ENCODE data around the gene GPR183.

GPR183 gene

DNA sequence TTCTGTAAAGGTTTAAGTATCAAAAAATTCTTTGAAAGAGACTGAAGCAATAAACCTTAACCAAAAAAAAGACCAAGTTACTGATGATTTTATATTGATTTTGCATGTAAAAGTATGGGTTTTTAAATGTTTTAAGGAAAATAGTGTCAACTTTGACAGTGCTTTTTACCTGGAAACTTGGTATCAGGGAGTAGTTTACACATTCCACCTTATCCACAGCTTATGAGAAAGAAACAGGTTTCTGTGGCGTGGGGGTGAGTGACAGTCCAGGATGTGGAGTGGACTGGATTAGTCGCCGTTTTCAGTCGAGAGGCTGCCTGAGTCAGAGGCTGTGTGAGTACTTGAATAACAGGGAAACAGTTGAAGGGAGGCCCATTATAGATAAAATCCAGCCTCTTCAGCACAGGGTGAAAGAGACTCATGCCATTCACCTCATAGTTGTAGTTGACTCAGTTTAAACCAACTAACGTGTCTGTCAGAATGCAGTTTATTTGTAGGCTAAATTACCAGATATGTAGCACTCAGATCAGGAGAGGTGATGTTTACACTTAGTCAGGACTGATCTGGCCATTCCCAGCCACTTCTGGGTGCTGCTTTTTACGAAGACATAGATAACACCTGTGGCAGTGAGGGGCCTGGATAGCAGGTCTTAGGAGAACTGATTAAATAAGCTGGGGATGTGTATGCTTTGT, 595 bp upstream of the GPR183 start:
- Histone ChIP-seq H3K27ac (peak overlapping the region in 9 of 11 experiments; percentile 36 to 98 (median 91); a peak in 18 of 22 replicates), H3K4me1 (peaks cover 0 to 100% (median 72%) of the 10 kb centered on the region in 10 experiments; a peak in 18 of 20 replicates), H3K9me3 (replicated peaks in 1 of 11) (peaks cover 0 to 16% (median 11%) of the 10 kb centered on the region in 11 experiments; a peak in 15 of 22 replicates), H3K4me2 (peak overlapping the region in 6 of 11 experiments; percentile 8 to 87 (median 67); a peak in 11 of 22 replicates), H4K20me1 (peaks cover 0 to 18% (median 0%) of the 10 kb centered on the region in 11 experiments; a peak in 6 of 22 replicates), H3K4me3 (peak overlapping the region in 2 of 10 experiments; percentile 45 to 46; a peak in 1 of 20 replicates), H3K27me3 (no peaks in the 10 kb centered on the region), H3K9ac (peak overlapping the region in 6 of 11 experiments; percentile 20 to 75 (median 65); a peak in 11 of 22 replicates), H3K36me3 (peaks cover 25 to 71% (median 59%) of the 10 kb centered on the region in 11 experiments; a peak in 21 of 22 replicates)
- no peak for TF ChIP-seq Cebpa-rat (IDR thresholded peaks at IDR 0.05)

GRCh38 chr13:99305566-99305965, 1.6 kb downstream of the GPR183 start:
- TF ChIP-seq Cebpa-rat (IDR thresholded peaks at IDR 0.05): no peak
- no peaks in the 10 kb centered on the region for H3K27me3 ChIP-seq
- peak overlapping the region in 5 of 11 experiments; percentile 58 to 87 (median 70); a peak in 11 of 22 replicates for H3K4me2 ChIP-seq
- peak overlapping the region in 2 of 11 experiments; percentile 90 to 91; a peak in 1 of 22 replicates for H3K27ac ChIP-seq
- H3K4me1 ChIP-seq: peaks cover 0 to 97% (median 60%) of the 10 kb centered on the region in 10 experiments; a peak in 14 of 20 replicates
- peaks cover 0 to 38% (median 0%) of the 10 kb centered on the region in 11 experiments; a peak in 7 of 22 replicates for H4K20me1 ChIP-seq
- peak overlapping the region in 4 of 10 experiments; percentile 45 to 57 (median 46); a peak in 6 of 20 replicates for H3K4me3 ChIP-seq
- H3K9me3 ChIP-seq (replicated peaks in 1 of 11): peaks cover 0 to 16% (median 11%) of the 10 kb centered on the region in 11 experiments; a peak in 15 of 22 replicates
- peaks cover 30 to 85% (median 67%) of the 10 kb centered on the region in 11 experiments; a peak in 21 of 22 replicates for H3K36me3 ChIP-seq
- peak overlapping the region in 2 of 11 experiments; percentile 70 to 75; a peak in 2 of 22 replicates for H3K9ac ChIP-seq

GRCh38 chr13:99305158-99305557, 2.0 kb downstream of the GPR183 start:
- peak overlapping the region in 1 of 11 experiments; percentile 75; a peak in 1 of 22 replicates for H3K9ac ChIP-seq
- no peak for TF ChIP-seq Cebpa-rat (IDR thresholded peaks at IDR 0.05)
- peaks cover 0 to 42% (median 0%) of the 10 kb centered on the region in 11 experiments; a peak in 7 of 22 replicates for H4K20me1 ChIP-seq
- peak overlapping the region in 2 of 10 experiments; percentile 45 to 46; a peak in 4 of 20 replicates for H3K4me3 ChIP-seq
- H3K4me2 ChIP-seq: peak overlapping the region in 4 of 11 experiments; percentile 64 to 87 (median 78); a peak in 6 of 22 replicates
- peaks cover 0 to 94% (median 56%) of the 10 kb centered on the region in 10 experiments; a peak in 14 of 20 replicates for H3K4me1 ChIP-seq
- peaks cover 34 to 85% (median 67%) of the 10 kb centered on the region in 11 experiments; a peak in 21 of 22 replicates for H3K36me3 ChIP-seq
- H3K27me3 ChIP-seq: no peaks in the 10 kb centered on the region
- H3K27ac ChIP-seq: peak overlapping the region in 1 of 11 experiments; percentile 90; a peak in 1 of 22 replicates
- peaks cover 0 to 16% (median 11%) of the 10 kb centered on the region in 11 experiments; a peak in 15 of 22 replicates for H3K9me3 ChIP-seq (replicated peaks in 1 of 11)

DNA sequence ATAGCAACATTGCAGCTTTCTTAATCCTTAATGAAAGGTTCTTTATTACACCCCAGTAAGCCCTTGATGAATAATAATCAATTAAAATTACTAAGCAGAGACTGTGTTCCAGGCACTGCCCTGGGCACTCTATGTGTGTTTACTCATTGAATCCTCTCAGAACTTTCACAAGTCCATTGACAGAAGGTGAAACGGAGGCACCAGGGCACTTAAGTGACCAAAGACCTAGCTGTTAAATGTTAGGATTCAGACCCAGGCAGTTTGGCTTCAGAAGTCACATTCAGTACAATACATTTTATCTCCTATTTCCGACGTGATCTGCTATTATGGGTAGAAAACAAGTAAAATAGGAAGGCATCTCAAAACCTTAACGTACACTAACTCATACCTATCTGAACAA, 2.7 kb downstream of the GPR183 start:
- no peak for TF ChIP-seq Cebpa-rat (IDR thresholded peaks at IDR 0.05)
- H3K4me2 ChIP-seq: peak overlapping the region in 3 of 11 experiments; percentile 55 to 87 (median 64); a peak in 5 of 22 replicates
- H3K4me3 ChIP-seq: peak overlapping the region in 1 of 10 experiments; percentile 45; a peak in 1 of 20 replicates
- H4K20me1 ChIP-seq: peaks cover 0 to 48% (median 0%) of the 10 kb centered on the region in 11 experiments; a peak in 7 of 22 replicates
- H3K4me1 ChIP-seq: peaks cover 0 to 94% (median 52%) of the 10 kb centered on the region in 10 experiments; a peak in 14 of 20 replicates
- H3K9me3 ChIP-seq (replicated peaks in 1 of 11): peaks cover 0 to 16% (median 11%) of the 10 kb centered on the region in 11 experiments; a peak in 15 of 22 replicates
- peak overlapping the region in 2 of 11 experiments; percentile 9 to 23; a peak in 1 of 22 replicates for H3K27ac ChIP-seq
- H3K27me3 ChIP-seq: no peaks in the 10 kb centered on the region
- peaks cover 38 to 85% (median 63%) of the 10 kb centered on the region in 11 experiments; a peak in 21 of 22 replicates for H3K36me3 ChIP-seq
- no peak overlapping the region; a peak in 1 of 22 replicates for H3K9ac ChIP-seq

- Histone ChIP-seq H3K9ac (no peak overlapping the region; a peak in 1 of 22 replicates), H3K4me1 (peaks cover 0 to 94% (median 48%) of the 10 kb centered on the region in 10 experiments; a peak in 13 of 20 replicates), H3K27me3 (no peaks in the 10 kb centered on the region), H3K9me3 (replicated peaks in 1 of 11) (peaks cover 0 to 14% (median 11%) of the 10 kb centered on the region in 11 experiments; a peak in 15 of 22 replicates), H3K4me2 (peak overlapping the region in 5 of 11 experiments; percentile 41 to 87 (median 55); a peak in 10 of 22 replicates), H3K4me3 (no peak overlapping the region), H4K20me1 (peaks cover 0 to 52% (median 0%) of the 10 kb centered on the region in 11 experiments; a peak in 7 of 22 replicates), H3K27ac (peak overlapping the region in 6 of 11 experiments; percentile 12 to 26 (median 22); a peak in 4 of 22 replicates), H3K36me3 (peaks cover 38 to 80% (median 57%) of the 10 kb centered on the region in 11 experiments; a peak in 21 of 22 replicates)
- TF ChIP-seq Cebpa-rat (IDR thresholded peaks at IDR 0.05): no peak
Measured at GRCh38 chr13:99303863-99304521, 3.2 kb downstream of the GPR183 start.

DNA sequence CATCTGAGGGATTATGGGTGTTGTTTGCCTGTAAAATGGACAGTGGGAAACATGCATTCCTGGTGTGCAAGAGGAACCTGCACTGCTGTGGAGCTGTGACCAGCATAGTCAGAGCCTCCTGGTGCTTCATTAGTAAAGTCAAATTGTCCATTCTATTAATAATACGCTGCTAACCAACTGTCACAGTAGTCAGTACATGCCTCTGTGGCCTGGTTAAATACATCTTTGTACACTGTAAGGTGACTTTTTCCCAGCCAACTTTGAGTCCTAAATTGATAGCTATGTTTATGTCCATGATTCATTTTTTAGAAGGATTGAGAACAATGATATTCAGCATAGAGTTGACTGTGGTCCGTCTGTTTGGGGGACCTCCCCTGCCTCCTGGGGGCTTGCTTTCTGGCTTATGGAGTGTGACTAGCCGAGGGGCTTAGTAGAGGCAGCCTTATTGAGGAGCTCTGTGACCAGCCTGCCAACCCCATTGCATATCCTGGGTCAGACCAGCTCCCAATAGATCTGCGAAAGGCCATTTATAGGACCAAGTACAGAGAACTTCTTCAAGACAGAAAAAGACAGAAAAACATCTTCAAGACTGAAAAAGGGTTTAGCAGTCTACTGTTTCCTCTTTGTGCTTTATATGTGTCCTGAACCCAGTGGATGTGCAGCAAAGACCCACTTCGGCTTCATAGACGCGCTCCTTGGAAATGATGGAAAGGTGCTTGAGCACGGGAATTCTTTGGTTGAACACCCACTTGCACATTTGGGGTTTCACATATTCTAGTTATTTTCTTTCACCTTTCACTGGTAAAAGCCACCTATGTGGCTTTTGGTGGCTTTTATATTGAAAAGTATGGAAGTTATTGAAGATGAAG, 4.3 kb downstream of the GPR183 start:
- H3K9ac ChIP-seq: no peak overlapping the region
- peak overlapping the region in 5 of 11 experiments; percentile 12 to 87 (median 17); a peak in 6 of 22 replicates for H3K4me2 ChIP-seq
- peak overlapping the region in 3 of 11 experiments; percentile 13 to 38 (median 34); a peak in 4 of 22 replicates for H3K27ac ChIP-seq
- H3K36me3 ChIP-seq: peaks cover 32 to 68% (median 46%) of the 10 kb centered on the region in 11 experiments; a peak in 21 of 22 replicates
- no peak overlapping the region for H3K4me3 ChIP-seq
- peaks cover 0 to 3% (median 2%) of the 10 kb centered on the region in 11 experiments; a peak in 11 of 22 replicates for H3K9me3 ChIP-seq (replicated peaks in 1 of 11)
- H3K4me1 ChIP-seq: peaks cover 0 to 94% (median 42%) of the 10 kb centered on the region in 10 experiments; a peak in 13 of 20 replicates
- TF ChIP-seq Cebpa-rat (IDR thresholded peaks at IDR 0.05): no peak
- peaks cover 0 to 52% (median 0%) of the 10 kb centered on the region in 11 experiments; a peak in 7 of 22 replicates for H4K20me1 ChIP-seq
- H3K27me3 ChIP-seq: no peaks in the 10 kb centered on the region
